Esophagus mucosa (tissue), 1 donor: ENCODE data around the gene NEO1. TPM values are rescaled to one million over a fixed set of nuclear protein-coding genes. Genes with fewer than 3 reads are reported as not detected.

Source experiments
- ATAC-seq: fragments of 200-7000 bp; cut with Tn5 transposase; one replicate; pipeline ENCODE4 v1.9.1; 2020
- total RNA-seq: library from RNA; stranded (reverse); gene quantifications from one replicate; pipeline ENCODE4 v1.2.4, GENCODE V29; 2023
- donor health status: DM: yes; HTN: yes; CAD: no.

NEO1 gene
- total RNA-seq, 1 donor from 2014 or later = 10.6 TPM

GRCh38 chr15:73031648-73032047, 20.6 kb upstream of the NEO1 start:
- ATAC-seq = no peak

GRCh38 chr15:73033611-73034010, 18.7 kb upstream of the NEO1 start:
- ATAC-seq = no peak

- ATAC-seq = no peak
Observed at GRCh38 chr15:73034221-73034620, 18.0 kb upstream of the NEO1 start.

- ATAC-seq = no peak
Observed at GRCh38 chr15:73035221-73035620, 17.0 kb upstream of the NEO1 start.

GRCh38 chr15:73038220-73038619, 14.0 kb upstream of the NEO1 start:
- ATAC-seq = no peak

- ATAC-seq = no peak
Observed at GRCh38 chr15:73046073-73046472, 6.2 kb upstream of the NEO1 start.

GRCh38 chr15:73047882-73048281, 4.4 kb upstream of the NEO1 start:
- no peak for ATAC-seq

GRCh38 chr15:73048624-73049295, 3.5 kb upstream of the NEO1 start:
- no peak for ATAC-seq

GRCh38 chr15:73049564-73050215, 2.6 kb upstream of the NEO1 start:
- no peak for ATAC-seq

- ATAC-seq = no peak
Observed at GRCh38 chr15:73050561-73051295, 1.5 kb upstream of the NEO1 start.

- peak; percentile 8 for ATAC-seq
Observed at GRCh38 chr15:73051391-73051806, 864 bp upstream of the NEO1 start.

GRCh38 chr15:73052653-73053397, 562 bp downstream of the NEO1 start:
- ATAC-seq = peak; percentile 47

- ATAC-seq = no peak
Observed at GRCh38 chr15:73053398-73053723, 1.1 kb downstream of the NEO1 start.

GRCh38 chr15:73054417-73054953, 2.2 kb downstream of the NEO1 start:
- ATAC-seq = no peak

- ATAC-seq = no peak
Observed at GRCh38 chr15:73056460-73056859, 4.2 kb downstream of the NEO1 start.

GRCh38 chr15:73058437-73058836, 6.2 kb downstream of the NEO1 start:
- ATAC-seq = no peak

- ATAC-seq = no peak
Observed at GRCh38 chr15:73065114-73065513, 12.9 kb downstream of the NEO1 start.

- no peak for ATAC-seq
Observed at GRCh38 chr15:73069109-73069508, 16.8 kb downstream of the NEO1 start.

- no peak for ATAC-seq
Observed at GRCh38 chr15:73072894-73073293, 20.6 kb downstream of the NEO1 start.

- ATAC-seq = no peak
Observed at GRCh38 chr15:73074241-73074640, 22.0 kb downstream of the NEO1 start.

- ATAC-seq = no peak
Observed at GRCh38 chr15:73075160-73075859, 23.0 kb downstream of the NEO1 start.

GRCh38 chr15:73078291-73078690, 26.0 kb downstream of the NEO1 start:
- no peak for ATAC-seq
